Neutrophil (primary cell): ENCODE results near the gene FBXO22.

Experiments
- H3K27ac ChIP-seq: fragments of 200-600 bp; sonication (generic); 2 replicates; pipeline ENCODE4 v1.5.1; 2016; ENCODE audit warnings: mild to moderate bottlenecking, moderate library complexity
- H3K27me3 ChIP-seq: fragments of 200-600 bp; sonication (generic); 2 replicates; pipeline ENCODE4 v1.6.0; 2016; ENCODE audit warnings: mild to moderate bottlenecking
- H3K36me3 ChIP-seq: fragments of 200-600 bp; sonication (generic); 2 replicates; pipeline ENCODE4 v1.5.1; 2017
- H3K4me1 ChIP-seq, 2 experiments: fragments of 200-600 bp in 1 of 2; sonication (generic) in 1 of 2; 1 replicate in 1 of 2; 2 replicates in 1 of 2; pipeline versions ENCODE4 v1.5.1 to v1.6.1; 2013 to 2016; ENCODE audit warnings: low read depth in 1 of 2, low read length in 1 of 2, mild to moderate bottlenecking in 1 of 2, moderate library complexity in 1 of 2; ENCODE audit not compliant: control insufficient read depth in 1 of 2, insufficient read depth in 1 of 2
- H3K4me3 ChIP-seq, 2 experiments: fragments of 200-600 bp in 1 of 2; sonication (generic) in 1 of 2; 1 replicate in 1 of 2; 2 replicates in 1 of 2; pipeline ENCODE4 v1.5.1; 2013 to 2016; ENCODE audit warnings: low read depth in 1 of 2, low read length in 1 of 2, mild to moderate bottlenecking in 1 of 2, moderate library complexity in 1 of 2
- H3K9me3 ChIP-seq: fragments of 200-600 bp; sonication (generic); 2 replicates; pipeline ENCODE4 v1.5.1; 2016
- TF ChIP-seq, protein P1 (sequence below): fragments of 200-600 bp; sonication (generic); IDR thresholded peaks from 2 replicates; pipeline ENCODE4 v1.5.1; 2016; ENCODE audit warnings: antibody characterized with exemption

FBXO22 gene

DNA sequence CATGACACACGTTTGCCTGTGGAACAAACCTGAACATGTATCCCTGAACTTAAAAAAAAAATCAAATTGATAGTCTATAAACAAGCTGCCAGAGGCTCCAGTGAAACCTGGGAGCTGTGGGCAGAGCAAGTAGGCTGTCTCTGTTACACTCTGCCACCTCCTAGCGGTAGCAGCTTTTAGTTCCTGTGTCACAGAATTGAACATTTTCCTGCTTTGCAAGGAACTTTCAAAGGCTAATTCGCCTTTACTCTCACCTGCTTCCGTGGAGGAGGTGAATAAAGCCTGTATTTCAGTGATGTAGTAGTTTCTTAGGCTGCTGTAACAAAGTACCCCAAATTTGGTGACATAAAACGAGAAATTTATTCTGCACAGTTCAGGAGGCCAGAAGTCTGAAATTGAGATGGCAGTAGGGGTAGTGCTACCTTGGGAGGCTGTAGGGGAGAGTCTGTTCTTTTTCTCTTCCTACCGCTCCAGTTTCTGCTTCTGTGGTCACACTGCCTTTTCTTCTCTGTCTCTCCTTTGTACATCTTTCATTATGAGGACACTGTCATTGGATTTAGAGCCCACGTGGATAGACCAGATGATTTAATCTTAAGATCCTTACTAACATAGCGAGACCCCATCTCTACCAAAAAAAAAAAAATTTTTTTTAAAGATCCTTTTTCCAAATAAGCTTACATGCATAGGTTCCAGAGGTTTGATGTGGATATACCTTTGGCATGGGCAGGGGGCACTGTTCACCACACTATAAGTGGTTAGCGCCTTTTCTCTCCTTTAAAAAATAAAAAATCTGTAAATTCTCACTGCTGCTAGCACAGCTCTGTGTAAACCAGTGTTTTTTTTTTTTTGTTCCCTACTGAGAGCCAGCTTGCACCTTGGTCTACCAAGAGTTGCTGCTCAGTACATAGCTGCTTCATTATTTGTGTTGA lies 25.3 kb downstream of the FBXO22 start:
- TF ChIP-seq, protein P1, sequence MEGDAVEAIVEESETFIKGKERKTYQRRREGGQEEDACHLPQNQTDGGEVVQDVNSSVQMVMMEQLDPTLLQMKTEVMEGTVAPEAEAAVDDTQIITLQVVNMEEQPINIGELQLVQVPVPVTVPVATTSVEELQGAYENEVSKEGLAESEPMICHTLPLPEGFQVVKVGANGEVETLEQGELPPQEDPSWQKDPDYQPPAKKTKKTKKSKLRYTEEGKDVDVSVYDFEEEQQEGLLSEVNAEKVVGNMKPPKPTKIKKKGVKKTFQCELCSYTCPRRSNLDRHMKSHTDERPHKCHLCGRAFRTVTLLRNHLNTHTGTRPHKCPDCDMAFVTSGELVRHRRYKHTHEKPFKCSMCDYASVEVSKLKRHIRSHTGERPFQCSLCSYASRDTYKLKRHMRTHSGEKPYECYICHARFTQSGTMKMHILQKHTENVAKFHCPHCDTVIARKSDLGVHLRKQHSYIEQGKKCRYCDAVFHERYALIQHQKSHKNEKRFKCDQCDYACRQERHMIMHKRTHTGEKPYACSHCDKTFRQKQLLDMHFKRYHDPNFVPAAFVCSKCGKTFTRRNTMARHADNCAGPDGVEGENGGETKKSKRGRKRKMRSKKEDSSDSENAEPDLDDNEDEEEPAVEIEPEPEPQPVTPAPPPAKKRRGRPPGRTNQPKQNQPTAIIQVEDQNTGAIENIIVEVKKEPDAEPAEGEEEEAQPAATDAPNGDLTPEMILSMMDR: no peak
- Histone ChIP-seq H3K27me3 (no peaks in the 10 kb centered on the region), H3K4me1 (peaks cover 6 to 11% of the 10 kb centered on the region in 2 experiments), H3K27ac (no peak overlapping the region), H3K9me3 (no peaks in the 10 kb centered on the region), H3K4me3 (no peak overlapping the region), H3K36me3 (peaks cover 45% of the 10 kb centered on the region)

DNA sequence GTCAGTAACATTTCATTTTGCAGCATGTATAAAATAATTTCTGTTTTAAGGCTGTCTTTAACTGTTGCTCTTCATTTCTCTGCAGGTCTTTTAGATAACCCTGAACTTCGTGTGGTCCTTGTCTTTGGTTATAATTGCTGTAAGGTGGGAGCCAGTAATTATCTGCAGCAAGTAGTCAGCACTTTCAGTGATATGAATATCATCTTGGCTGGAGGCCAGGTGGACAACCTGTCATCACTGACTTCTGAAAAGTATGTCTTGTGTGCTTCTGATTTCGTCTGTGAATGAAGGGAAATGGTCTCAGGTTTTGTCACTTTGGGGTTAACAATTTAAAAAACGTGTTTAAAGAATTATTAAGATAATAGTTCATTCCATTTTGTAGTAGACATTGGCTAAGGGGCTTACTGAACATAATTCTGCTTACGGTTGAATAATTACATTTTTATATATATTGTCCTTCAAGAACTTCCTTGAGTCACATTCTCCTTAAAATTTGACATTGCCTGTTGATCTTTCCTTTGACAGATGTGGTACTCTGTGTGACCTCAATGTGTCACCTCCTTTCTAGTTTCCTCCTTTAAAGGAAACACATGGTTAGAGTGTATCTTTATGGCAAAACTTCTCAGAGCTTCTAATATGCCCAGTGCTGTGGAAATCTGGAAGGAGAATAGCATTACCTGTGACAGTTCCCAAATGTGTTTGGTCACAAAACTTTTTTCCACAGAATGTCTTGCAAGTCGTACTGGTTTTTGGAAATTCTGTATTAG lies 26.3 kb downstream of the FBXO22 start:
- Histone ChIP-seq H3K9me3 (no peaks in the 10 kb centered on the region), H3K36me3 (peaks cover 54% of the 10 kb centered on the region), H3K4me1 (peaks cover 6 to 11% of the 10 kb centered on the region in 2 experiments), H3K27ac (no peak overlapping the region), H3K27me3 (no peaks in the 10 kb centered on the region), H3K4me3 (no peak overlapping the region)
- TF ChIP-seq, protein P1: no peak

DNA sequence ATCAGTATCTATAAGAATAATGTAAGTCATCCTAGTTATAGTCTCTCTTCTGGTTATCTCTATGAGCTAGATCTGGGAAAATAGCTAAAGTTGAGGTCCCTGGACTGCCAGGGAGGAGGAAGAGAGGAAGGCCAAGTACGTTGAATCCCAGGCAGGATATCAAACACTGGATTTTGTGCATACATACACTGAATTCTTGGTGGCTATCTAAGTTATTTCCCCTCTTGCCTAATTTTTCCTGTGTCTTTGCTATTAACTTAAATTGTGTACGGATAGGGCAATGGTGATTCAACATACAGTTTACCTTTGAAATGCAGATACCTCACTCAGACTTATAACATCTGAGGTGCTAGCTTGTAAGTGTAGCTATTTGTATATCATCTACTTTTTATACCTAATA lies 27.2 kb downstream of the FBXO22 start:
- TF ChIP-seq, protein P1: no peak
- Histone ChIP-seq H3K36me3 (peaks cover 60% of the 10 kb centered on the region), H3K4me3 (no peak overlapping the region), H3K27me3 (no peaks in the 10 kb centered on the region), H3K9me3 (no peaks in the 10 kb centered on the region), H3K4me1 (peaks cover under 1 to 2% of the 10 kb centered on the region in 2 experiments), H3K27ac (no peak overlapping the region)

DNA sequence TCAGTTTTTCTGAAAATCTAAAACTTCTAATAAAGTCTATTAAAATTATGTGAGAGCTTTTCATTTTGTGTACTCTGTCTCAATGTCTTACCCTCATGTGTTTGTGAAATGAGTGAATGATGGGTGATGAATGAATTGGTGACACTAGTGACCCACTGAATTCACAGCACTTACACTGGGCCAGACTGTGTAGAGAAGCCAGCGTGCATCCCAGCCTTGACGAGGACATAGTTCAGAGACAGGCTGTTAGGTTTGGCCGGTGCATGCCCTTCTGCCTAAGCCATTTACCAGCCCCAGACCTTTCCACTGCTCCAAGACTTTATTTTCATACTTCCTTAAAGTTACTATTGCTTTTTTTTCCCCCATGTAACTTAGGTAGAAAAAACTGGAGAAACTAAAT lies 38.8 kb downstream of the FBXO22 start:
- Histone ChIP-seq H3K4me1 (no peaks in the 10 kb centered on the region), H3K27ac (no peak overlapping the region), H3K4me3 (no peak overlapping the region), H3K27me3 (no peaks in the 10 kb centered on the region), H3K9me3 (no peaks in the 10 kb centered on the region), H3K36me3 (peaks cover 5% of the 10 kb centered on the region)
- TF ChIP-seq, protein P1: no peak

DNA sequence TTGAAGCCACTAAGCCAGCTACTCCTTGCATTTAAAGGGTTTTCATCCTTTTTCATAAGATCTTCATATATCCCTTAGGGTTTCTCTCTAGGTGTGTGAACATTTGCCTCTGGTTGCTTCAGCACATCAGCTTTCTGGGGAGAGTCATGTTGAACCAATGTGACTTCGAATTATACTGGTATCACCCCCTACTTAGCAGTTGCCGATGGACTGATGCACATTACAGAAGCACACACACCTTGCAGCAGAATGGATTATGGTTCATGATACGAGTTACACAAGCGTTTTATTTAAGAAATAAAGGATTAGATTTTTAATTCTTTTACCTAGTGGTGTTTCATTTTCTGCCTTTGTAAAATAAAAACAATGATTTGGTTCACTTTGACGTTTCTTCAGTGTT lies 39.6 kb downstream of the FBXO22 start:
- H3K4me1 ChIP-seq: no peaks in the 10 kb centered on the region
- TF ChIP-seq, protein P1: no peak
- H3K9me3 ChIP-seq: no peaks in the 10 kb centered on the region
- no peak overlapping the region for H3K4me3 ChIP-seq
- no peak overlapping the region for H3K27ac ChIP-seq
- H3K27me3 ChIP-seq: no peaks in the 10 kb centered on the region
- H3K36me3 ChIP-seq: no peaks in the 10 kb centered on the region
